Fibroblast of skin of left biceps (primary cell): ENCODE results near the gene SPATA16.
"Not testable (repeated sequence)": the region's sequence is repeated elsewhere in the genome, so short reads cannot be mapped to it uniquely, and the experiment has no call there.

Experiments
- DNase-seq, 2 experiments: peaks; one replicate each; pipeline ENCODE4 v3.0.0-alpha.2; 2013; ENCODE audit warnings: low read depth in 2 of 2

The SPATA16 gene

DNA sequence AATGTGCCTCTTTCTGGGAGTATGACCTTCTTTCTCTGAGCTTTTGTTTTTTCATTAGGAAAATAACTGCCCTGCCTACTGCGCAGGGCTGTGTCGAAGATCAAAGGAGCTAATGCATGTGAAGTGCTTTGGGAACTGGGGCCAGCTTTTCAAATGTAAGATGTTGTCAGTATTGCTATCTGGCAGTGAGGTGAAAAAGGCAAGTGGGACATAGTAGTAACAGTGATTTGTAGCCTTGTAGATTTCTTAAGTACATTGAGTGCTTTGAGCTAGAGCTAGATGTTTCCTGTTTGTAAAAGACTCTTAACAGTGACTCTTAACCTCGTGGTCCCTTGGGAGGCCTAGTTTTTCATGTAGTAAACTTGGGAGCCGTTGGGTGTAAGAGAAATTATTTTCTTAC lies 264.0 kb downstream of the SPATA16 start:
- DNase-seq = no peak

DNA sequence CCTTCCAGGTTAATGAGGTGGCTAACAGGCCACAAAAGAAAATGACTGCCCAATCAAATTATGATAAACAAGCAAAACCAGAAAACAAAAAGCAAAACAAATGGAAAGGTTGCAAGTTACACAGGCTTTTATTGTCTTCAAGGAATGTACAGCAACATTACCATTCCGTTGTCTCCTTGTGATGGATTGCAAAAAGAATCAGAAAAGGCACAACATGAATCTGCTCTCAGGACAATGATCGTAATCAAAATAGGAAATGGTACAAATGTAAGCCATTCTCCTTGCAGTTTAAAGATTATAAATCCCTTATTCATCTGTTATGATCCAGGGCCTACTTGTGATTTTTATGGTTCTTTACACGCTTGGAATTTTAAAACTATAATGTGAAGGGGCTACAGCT lies 264.7 kb downstream of the SPATA16 start:
- no peak for DNase-seq

DNA sequence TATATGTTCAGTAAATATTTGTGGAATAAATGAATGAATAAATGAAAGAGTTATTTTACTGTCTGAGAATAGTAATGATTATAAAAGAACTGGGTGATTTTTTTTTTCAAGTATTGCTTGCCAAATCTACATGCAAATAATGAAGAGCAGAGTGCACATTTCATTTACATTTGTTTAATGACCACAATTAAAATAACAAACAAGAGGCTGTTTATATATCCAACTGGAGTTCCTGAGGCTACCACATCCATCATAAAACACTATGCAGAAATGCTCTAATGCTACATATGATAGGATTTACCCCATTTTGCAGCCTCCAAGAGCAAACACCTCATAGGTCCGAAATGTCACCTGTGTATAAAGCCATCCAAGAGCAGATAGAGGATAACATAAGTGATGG lies 266.0 kb downstream of the SPATA16 start:
- no peak for DNase-seq

DNA sequence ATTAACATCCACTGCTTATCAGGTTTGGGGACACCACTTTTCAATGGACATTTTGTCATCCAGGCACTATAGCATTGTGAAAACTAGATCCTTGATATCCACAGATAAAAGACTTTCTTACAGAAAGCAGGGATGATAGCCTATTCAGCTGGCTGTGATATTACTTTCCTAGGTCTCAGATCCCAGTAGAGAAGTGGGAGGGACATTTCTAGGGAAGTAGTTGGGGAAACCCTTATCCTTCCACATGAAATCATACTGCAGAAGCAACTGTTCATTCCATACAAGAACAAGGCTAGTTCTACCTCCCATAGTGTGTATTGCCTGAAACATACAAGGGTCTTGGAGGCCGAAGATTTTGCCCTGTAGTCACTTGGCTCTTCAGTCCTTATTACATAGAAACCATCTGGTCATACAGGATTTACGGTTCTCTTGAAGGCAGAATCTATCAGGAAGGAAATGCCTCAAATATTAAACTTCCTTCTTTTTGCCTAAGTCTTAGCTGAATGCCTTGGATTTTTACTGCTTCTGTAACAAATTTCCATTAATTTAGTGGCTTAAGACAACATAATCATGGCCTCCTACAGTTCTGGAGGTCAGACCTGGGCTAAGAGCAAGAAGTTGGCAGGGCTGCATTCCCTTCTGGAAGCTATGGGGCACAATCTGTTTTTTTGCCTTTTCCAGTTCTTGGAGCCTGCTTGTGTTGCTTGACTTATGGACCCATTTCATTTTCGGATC lies 271.1 kb downstream of the SPATA16 start:
- no peak for DNase-seq

DNA sequence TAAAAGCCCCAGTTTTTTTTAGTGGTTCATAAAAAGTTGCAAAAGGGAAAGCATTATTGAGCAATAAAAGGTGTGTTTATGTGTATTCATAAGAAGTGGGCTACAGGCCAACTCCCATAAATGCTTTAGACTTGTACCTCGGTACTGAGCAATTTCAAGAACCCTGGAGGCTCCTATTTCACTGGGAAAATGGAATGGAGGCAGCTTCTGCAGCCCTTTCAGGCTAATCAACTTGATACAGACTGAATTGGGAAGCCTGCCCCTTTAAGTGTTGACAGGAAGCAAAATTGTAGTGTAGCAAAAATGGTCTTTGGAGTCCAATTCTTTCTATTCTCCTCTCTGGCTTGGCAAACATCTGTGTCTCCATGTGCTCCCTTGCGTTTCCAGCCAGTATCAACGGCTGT lies 271.7 kb downstream of the SPATA16 start:
- DNase-seq = no peak

DNA sequence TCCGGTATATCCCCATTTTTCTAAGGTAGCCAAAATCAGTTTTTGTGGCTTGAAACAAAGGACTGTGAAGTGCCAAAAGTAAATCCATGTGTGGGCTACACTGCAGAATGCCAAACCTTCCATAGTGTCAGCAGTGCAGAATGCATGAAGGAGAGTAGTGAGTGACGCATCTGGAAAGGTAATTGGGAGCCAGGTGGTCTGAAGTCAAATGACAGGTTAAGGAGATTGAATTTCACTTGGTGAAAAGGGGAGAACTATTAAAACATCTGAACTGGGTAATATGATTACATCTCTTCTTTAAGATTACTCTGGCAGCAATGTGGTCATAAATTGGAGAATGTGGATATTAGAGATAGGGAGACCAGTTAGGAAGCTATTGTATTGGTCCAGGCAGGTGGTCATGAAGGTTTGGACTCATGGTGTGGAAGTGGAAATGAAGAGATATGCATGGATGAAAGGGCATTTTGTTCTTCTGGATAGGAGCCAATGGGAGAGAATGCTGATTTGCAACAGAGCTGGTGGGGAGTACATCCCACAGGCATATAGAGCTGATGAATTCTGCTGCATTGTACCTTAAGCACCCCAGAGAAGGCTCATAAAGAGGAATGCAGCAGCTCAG lies 272.3 kb downstream of the SPATA16 start:
- no peak for DNase-seq

DNA sequence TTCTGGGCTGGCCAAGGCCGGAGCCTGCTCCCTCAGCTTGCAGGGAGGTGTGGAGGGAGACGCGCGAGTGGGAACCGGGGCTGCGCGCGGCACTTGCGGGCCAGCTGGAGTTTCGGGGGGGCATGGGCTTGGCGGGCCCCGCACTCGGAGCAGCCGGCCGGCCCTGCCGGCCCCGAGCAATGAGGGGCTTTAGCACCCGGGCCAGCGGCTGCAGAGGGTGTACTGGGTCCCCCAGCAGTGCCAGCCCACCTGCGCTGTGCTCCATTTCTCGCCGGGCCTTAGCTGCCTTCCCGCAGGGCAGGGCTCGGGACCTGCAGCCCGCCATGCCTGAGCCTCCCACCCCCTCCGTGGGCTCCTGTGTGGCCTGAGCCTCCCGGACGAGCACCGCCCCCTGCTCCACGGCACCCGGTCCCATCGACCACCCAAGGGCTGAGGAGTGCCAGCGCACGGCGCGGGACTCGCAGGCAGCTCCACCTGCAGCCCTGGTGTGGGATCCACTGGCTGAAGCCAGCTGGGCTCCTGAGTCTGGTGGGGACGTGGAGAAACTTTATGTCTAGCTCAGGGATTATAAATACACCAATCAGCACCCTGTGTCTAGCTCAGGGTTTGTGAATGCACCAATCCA lies 274.2 kb downstream of the SPATA16 start:
- not testable (repeated sequence) for DNase-seq

DNA sequence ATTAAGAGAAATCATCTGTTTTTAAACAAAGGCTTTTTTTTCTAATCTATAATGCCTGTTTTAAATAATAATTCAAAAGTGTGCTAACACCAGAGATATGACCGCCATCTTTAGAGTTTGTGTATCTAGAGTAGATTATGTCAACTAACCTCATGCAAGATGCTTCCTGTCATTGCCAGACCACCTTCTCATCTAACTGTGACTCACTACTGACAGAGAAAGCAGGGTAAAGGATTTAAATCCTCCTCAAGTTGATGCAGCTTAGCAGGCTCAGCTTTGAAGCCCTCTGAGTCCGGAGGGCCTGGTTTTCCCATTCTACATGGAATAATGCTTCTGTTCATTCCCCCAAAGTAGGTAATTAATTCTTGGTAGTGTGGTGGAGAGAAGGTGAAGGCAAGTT lies 282.0 kb downstream of the SPATA16 start:
- no peak for DNase-seq

DNA sequence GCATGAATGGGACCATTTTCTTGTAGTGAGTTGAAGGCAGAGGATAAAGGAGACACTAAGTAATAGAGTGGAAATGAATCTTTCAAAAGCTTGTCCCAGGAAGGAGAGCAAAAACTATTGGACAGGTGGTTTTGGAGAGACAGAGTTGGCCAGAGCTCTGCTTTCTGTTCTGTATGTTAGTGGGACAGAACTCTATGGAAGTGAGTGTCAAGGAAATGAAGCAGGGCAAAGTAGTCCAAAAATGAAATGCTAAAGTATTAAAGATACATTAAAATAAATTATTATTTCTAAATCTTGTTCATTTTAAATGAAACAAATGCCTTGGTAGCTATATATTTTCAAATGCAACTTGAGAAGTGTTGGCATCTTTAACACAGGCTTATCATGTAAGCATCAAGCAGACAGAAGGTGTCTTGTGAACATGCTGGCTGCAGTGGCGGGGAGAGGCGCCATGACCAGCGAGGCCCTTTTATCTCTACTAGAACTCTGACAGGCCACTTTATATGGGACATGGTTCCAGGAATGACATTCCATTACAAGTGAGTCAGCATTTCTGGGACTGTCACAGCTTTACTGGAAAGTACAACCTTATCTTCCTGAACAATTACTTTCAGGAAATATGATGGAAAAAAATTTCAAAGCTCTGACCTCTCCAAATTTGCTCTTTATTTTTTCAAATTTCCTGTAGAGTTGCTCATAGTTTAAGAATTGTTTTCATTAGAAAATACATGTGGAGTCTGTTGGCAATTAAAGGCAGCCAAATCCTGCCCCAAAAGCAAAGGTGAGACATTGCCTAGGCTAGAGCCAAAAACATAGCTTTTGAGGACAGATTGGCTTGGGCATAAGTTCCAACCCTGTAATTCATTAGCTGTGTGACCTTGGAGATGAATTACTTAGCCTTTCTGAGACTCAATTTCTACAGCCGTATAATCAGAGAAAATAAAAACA lies 284.0 kb downstream of the SPATA16 start:
- no peak for DNase-seq

DNA sequence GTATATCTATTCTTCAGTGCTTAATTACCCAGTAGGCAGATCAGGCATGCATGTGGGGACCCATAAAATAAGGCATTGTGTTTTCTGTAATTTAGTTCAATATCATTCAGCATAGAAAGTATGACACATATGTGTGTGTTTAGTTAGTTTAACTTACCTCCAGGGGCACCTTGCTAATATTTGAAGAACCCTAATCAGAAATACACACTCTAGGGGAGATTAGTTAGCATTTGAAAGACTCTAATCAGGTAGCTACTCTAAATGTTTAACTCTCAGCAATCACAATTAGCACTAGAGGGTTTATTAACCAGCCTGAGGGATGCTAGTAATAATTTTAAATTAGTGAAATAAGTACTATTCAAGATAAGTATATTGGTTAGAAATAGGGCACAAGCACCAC lies 286.0 kb downstream of the SPATA16 start:
- DNase-seq = no peak

DNA sequence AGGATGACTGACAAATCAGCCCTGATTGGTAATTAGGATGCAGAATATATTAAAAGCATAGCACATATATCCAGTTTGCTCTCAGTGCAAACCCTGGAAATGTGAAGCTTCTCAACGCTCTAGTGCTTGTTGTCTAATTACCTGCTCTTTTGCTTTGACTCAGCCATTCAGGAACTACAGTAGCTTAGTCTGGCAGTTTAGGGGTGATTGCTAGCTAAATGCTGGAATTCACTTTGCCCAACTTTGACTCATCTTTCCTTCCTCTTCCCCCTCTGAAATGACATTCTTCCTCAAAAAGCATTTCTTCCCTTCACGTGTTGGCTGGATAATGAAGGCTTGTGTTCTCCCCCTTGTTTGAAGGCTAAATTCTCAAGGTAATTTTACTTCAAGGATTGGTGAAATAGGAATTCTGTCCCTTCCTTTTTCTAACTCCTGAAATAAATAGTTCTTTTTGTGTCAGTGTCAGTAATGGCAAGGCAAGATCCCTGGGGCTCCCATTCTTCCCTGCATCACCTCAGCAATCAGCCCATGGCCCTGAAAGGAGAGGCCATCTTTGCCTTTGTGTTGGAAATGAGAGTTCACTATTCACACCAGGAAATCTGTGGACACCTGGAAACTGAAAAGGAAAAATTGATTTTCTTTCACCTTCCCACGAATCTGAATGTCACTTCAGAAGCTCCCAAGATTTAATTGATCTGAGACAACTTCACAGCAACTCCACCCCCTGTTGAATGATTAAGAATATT lies 286.9 kb downstream of the SPATA16 start:
- DNase-seq = no peak

DNA sequence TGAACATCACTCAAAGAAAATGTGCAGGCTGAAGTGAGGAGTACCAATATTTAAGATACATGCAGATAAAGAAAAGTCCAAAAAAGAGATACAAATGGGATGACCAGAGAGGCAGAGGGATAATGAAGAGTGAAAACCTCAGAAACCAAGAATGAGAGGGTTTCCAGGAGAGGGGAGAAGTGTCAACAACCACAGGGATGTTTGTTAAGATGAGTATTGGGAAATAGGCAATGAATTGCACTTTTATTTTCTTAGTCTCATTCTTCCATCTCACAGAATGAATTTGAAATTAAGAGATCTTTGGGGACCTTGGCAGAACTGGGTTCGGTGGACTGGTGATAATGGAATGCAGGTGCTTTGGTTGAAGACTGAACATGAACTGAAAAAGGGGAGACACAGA lies 288.0 kb downstream of the SPATA16 start:
- no peak for DNase-seq

DNA sequence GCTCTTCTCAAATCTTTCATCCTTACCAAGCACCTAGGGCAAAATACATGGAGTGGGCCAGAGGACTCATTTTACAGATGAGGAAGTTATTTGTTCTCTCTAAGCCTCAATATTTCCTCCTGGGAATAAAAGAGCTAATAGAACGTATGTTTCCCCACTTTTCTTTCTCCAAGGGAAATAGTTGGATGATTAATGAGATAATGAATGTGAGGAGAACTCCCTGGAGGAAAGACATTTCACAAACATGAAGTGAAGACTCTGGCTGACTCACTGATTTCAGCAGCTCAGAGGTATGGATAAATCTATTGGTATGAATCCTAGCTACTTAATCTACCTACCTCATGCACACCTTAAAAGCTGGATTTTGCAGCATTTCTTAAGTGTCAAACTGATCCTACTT lies 292.1 kb downstream of the SPATA16 start:
- DNase-seq = peak; percentile 86 to 88

DNA sequence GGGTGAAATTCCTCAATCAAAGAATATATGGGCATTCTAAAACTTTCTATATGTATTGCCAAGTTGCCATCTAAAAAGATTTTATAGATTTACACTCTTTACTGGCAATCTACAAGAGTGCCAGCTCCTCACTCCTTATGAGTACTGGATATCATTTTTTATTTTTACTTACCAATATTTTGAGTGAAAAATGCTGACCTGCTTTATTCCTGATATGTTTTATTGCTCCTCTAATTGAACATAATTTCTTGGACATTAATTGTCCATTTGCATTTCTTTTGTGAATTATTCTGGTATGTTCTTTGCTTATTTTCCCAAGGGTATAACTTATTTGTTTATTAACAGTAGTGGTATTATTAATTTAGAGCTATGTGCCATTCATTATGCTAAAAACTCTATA lies 293.7 kb downstream of the SPATA16 start:
- DNase-seq = no peak

DNA sequence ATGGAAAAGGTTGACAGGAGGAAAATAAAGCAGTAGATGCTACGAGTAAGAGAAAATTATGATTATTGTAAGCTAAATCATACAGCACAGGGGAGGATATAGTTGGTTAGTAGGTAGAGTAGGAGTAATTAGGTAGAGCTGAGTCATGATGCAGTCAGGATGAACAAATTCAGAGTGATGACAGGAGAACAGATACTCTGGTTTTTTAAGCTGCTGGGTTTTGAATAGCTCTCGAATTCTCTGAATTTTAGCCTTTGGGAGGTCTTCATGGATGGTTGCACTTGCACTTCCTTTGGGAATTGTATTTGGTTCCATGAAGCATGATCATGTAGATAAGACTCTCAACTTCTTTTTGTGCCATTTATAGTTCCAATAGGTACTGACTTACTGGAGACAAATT lies 294.3 kb downstream of the SPATA16 start:
- peak; percentile 66 to 68 for DNase-seq

DNA sequence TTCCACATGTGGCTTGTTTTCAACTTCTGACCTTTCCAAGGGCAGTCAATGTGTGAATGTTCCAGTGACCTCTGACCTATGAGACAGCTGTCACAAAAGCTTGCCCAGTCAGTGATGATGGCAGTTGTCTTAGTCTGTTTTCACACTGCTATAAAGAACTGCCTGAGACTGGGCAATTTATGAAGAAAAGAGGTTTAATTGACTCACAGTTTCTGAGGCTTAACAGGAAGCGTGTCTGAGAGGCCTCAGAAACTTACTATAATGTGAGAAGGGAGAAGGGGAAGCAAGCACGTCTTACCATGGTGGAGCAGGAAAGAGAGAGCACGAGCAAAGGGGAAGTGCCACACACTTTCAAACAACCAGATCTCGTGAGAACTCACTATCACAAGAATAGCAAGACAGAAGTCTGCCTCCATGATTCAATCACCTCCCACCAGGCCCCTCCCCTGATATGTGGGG lies 294.9 kb downstream of the SPATA16 start:
- DNase-seq = no peak

DNA sequence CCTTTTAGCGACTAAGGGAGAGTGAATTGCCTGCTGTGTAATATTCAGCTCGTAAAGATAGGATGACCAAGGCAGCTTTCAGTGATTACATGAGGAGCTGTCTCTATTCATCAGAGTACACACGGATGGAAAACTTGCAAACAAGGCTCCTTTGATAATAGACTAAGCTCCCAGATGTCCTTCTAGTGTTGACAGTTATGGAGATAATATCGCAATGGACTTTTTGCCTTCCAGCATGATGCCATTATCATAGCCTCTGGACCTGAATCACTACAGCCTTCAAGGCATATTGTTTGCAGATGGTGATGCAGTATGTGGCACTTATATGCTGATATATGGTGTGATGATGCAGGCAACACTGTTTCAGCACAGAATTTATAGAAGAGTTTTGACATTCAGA lies 296.6 kb downstream of the SPATA16 start:
- DNase-seq = no peak

DNA sequence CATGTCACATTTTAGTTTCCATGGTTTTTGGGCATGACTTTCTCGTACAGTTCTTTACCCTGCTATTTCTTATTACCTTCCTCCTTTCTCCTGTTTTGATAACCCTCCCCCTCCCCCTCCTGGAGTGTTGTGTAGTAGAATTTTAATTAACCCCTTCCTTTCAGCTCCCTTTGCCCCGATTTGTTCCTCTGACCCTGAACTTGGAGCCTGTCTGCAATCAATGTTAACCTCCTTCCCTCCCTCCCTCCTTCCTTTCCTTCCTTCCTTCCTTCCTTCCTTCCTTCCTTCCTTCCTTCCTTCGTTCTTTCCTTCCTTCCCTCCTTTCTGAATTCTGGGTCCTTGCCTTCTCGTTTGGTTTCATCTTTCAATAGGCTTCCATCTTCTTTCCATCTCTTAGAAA lies 300.1 kb downstream of the SPATA16 start:
- DNase-seq = no peak

DNA sequence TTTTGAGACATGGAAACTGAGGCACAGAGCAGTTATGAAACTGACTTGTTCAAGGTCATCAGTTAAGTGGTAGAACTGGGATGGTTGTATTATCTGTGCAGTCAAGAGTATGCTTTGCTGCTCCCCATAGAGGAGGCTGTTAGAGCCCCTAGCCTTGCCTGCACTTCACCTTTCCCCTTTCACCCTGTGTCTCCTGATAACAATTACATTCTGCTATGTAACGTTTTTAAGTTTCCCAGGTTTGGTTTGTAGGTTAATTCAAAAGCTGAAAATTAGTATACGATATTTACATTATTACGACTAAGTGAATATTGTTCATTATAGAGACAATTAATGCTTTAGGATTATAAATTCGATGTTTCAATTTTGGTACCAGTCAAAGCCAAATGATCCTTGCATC lies 300.6 kb downstream of the SPATA16 start:
- DNase-seq = no peak

DNA sequence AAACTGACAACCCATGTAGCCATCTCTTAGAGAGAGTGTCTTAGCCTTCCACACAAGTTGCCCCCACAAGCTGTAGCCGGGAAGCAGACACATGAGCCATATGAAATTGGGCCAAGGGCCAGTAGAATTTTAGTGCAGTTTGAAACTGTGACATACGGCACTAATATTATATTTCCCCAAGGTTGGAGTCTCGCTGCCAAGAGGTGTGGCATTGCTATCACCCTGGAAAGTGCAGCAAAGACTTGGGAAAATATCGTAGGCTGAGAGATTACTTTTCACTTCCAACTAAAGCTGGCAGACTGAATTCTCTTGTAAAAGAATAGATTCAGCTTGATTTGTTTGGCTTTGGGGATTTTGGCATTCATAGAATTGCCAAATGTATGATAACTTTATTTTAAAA lies 301.4 kb downstream of the SPATA16 start:
- DNase-seq = no peak
